GM12865 (cell line): Measurements from ENCODE around the gene DNAH17.

Experiments
- DNase-seq: peaks from one replicate; pipeline ENCODE4 v3.0.0; 2010; ENCODE audit warnings: low read depth
- H3K4me3 ChIP-seq: 2 replicates; pipeline ENCODE4 v1.5.1; 2011; ENCODE audit warnings: mild to moderate bottlenecking, low read depth, low read length, control low read depth
- CTCF ChIP-seq: IDR thresholded peaks from 2 replicates; pipeline ENCODE4 v1.5.1; 2011; ENCODE audit warnings: low read length, control low read depth, low read depth, inconsistent platforms; ENCODE audit not compliant: insufficient read depth; ENCODE audit errors: missing control alignments

Gene DNAH17

DNA sequence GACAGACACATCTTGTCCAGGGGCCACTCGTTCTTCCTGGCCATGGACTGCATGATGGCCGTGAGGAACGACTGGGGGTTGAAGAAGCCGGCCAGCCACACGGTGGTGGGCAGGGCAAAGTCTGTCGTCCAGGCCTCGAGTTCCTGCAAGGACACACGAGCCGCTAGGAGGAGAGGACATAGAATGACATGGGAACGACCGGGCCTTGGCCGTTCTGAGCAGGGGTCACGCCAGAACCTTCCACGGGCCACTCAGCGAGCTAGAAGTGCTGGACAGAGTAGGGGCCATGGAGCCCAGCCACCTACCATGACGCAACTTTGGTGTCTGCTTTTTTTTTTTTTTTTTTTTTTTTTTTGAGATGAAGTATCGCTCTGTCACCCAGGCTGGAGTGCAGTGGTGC, 151.8 kb downstream of the DNAH17 start:
- no peak for TF ChIP-seq CTCF
- no peak for DNase-seq
- H3K4me3 ChIP-seq = no peak overlapping the region

- DNase-seq = no peak
- no peak for TF ChIP-seq CTCF
- no peak overlapping the region for H3K4me3 ChIP-seq
Measured at GRCh38 chr17:78423961-78424675, 153.1 kb downstream of the DNAH17 start.

- TF ChIP-seq CTCF = no peak
- DNase-seq = no peak
- H3K4me3 ChIP-seq = no peak overlapping the region
Measured at GRCh38 chr17:78422872-78423588, 154.2 kb downstream of the DNAH17 start.

DNA sequence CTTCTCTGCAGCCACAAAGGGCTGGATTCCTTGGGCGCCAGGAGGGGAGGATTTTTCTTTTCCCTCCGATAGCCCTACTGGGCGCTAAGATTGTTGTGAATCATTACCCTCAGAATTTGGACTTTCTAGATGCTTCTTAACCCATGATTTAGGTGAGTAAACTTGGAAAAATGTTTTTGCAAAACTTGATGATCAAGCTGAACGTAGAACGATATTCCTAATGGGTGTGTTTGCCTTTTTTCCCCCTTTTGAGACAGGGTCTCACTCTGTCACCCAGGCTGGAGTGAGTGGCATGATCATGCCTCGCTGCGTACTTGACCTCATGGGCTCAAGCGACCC, 155.0 kb downstream of the DNAH17 start:
- H3K4me3 ChIP-seq = no peak overlapping the region
- DNase-seq = no peak
- TF ChIP-seq CTCF = no peak

DNA sequence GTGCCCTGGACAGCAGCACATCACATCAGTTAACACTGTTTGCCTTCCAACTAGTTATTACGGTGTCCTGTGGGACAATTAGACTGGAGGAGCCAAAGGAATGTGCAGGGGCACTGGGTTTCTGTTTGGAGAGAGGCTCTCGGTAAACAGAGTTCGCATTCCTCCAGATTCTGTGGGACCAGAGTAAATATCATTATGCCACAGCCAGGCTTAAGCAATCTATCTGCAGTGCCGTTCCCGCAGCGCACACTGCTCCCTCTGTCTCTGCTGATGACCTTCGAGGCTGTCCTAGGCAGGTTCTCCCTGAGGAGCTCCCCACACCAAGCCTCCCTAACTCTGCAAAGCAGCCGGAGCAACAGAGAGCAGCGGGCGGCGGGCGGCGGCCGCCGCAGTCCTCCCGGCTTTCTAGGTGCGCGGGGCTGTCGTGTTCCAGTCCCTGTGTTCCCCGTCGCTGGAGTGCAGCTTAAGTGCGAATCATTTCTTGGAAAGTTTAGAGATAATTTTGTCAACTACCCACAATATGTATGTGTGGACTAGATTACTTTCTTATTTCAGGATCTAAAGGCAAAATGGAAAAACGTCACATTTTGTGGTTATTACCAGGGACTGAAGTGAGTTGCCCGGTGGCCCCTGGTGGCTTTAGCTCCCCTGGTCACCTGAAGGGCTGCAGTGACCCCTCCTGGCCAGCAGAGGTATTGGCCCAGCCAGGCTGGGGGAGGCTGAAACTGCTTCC, 155.5 kb downstream of the DNAH17 start:
- DNase-seq = peak; percentile 77
- H3K4me3 ChIP-seq = no peak overlapping the region
- TF ChIP-seq CTCF = peak; percentile 98

GRCh38 chr17:78421084-78421533, 156.1 kb downstream of the DNAH17 start:
- no peak for TF ChIP-seq CTCF

More at GRCh38 chr17:78421084-78421533, 156.1 kb downstream of the DNAH17 start:
- no peak for DNase-seq
- no peak overlapping the region for H3K4me3 ChIP-seq
